ENCODE results near the gene HOMER2. TPM values are rescaled to one million over a fixed set of nuclear protein-coding genes. Genes with fewer than 3 reads are reported as not detected.
A peak's percentile ranks its signal among the peaks of the same experiment; 100 is the strongest.

HOMER2 gene
- total and polyA plus RNA-seq, 2 of the 13 experiments (the other 11 are each of a cell fraction or from before 2014, with no cell fraction given) = 12.9 to 14.1 TPM

GRCh38 chr15:82856397-82857170 is 95.9 kb downstream of the HOMER2 start (continued):
- TF ChIP-seq ZFP1 (CRISPR knock-in tag; IDR thresholded peaks at IDR 0.05) = no peak
- TF ChIP-seq ETV5 (CRISPR knock-in tag; IDR thresholded peaks at IDR 0.05; ENCODE audit: borderline replicate concordance) = no peak
- TF ChIP-seq BCL6 (CRISPR knock-in tag; IDR thresholded peaks at IDR 0.05) = 0 out of 2 replicates have a peak, but pooled peaks have one; percentile 32
- no peak for TF ChIP-seq MIXL1 (CRISPR knock-in tag; IDR thresholded peaks at IDR 0.05)
- TF ChIP-seq KLF15 (CRISPR knock-in tag; IDR thresholded peaks at IDR 0.05; ENCODE audit: borderline replicate concordance) = no peak
- TF ChIP-seq GATAD2A (CRISPR knock-in tag; IDR thresholded peaks at IDR 0.05) = peak; percentile 57
- TF ChIP-seq PATZ1 (CRISPR knock-in tag; IDR thresholded peaks at IDR 0.05) = peak; percentile 61
- peak; percentile 88 for TF ChIP-seq RARA (CRISPR knock-in tag; IDR thresholded peaks at IDR 0.05)
- TF ChIP-seq ATF7 (IDR thresholded peaks at IDR 0.05) = peak; percentile 37
- TF ChIP-seq ATF7 (CRISPR knock-in tag; IDR thresholded peaks at IDR 0.05) = no peak
- TF ChIP-seq NR2F6 (IDR thresholded peaks at IDR 0.05) = peak; percentile 87
- peak; percentile 61 for TF ChIP-seq NR2F6 (CRISPR knock-in tag; IDR thresholded peaks at IDR 0.05)
- peak; percentile 29 for TF ChIP-seq CEBPG (CRISPR knock-in tag; IDR thresholded peaks at IDR 0.05)
- peak; percentile 33 to 83; a peak in 2 of 4 replicates for TF ChIP-seq NR2F1 (CRISPR knock-in tag; IDR thresholded peaks at IDR 0.05)
- TF ChIP-seq ZNF788 (CRISPR knock-in tag; IDR thresholded peaks at IDR 0.05; ENCODE audit: borderline replicate concordance) = peak; percentile 56; the same call in 1 of the 2 replicates
- peak; percentile 56; the same call in 1 of the 2 replicates for TF ChIP-seq CEBPB (IDR thresholded peaks at IDR 0.05; ENCODE audit: borderline replicate concordance, low read depth, low read length)
- peak; percentile 68 for TF ChIP-seq CREM (IDR thresholded peaks at IDR 0.05)
- TF ChIP-seq CREM (CRISPR knock-in tag; IDR thresholded peaks at IDR 0.05) = no peak
- peak; percentile 61; the same call in 1 of the 2 replicates for TF ChIP-seq TBX3 (IDR thresholded peaks at IDR 0.05; ENCODE audit: borderline replicate concordance)
- TF ChIP-seq CENPX (CRISPR knock-in tag; IDR thresholded peaks at IDR 0.05) = 0 out of 2 replicates have a peak, but pooled peaks have one; percentile 26
- peak; percentile 61 for TF ChIP-seq MNT (IDR thresholded peaks at IDR 0.05)
- no peak for TF ChIP-seq ZNF205 (CRISPR knock-in tag; IDR thresholded peaks at IDR 0.05)
- TF ChIP-seq YEATS4 (CRISPR knock-in tag; IDR thresholded peaks at IDR 0.05; ENCODE audit: borderline replicate concordance) = no peak
- 0 out of 2 replicates have a peak, but pooled peaks have one; percentile 14 for TF ChIP-seq RBAK (CRISPR knock-in tag; IDR thresholded peaks at IDR 0.05)
- TF ChIP-seq ZNF121 (CRISPR knock-in tag; IDR thresholded peaks at IDR 0.05) = peak; percentile 77; the same call in 1 of the 2 replicates
- TF ChIP-seq SOX13 (IDR thresholded peaks at IDR 0.05) = peak; percentile 89
- TF ChIP-seq SOX13 (CRISPR knock-in tag; conservative IDR thresholded peaks at IDR 0.05 in 1 of 2, IDR thresholded peaks at IDR 0.05 in 1 of 2) = peak in 1 of 2 experiments; percentile 94; a peak in 2 of 4 replicates
- peak; percentile 32; the same call in 1 of the 2 replicates for TF ChIP-seq ELF3 (CRISPR knock-in tag; IDR thresholded peaks at IDR 0.05)
- 0 out of 2 replicates have a peak, but pooled peaks have one; percentile 21 for TF ChIP-seq MLX (CRISPR knock-in tag; IDR thresholded peaks at IDR 0.05)
- TF ChIP-seq FOSL2 (CRISPR knock-in tag; IDR thresholded peaks at IDR 0.05) = peak; percentile 59
